Activated T-helper 17 cell treated with anti-CD3 and anti-CD28 coated beads, Interleukin-2, amount 50 U/mL, for 72 hours (primary cell): ENCODE data around the gene SUSD1. TPM values are rescaled to one million over a fixed set of nuclear protein-coding genes. Genes with fewer than 3 reads are reported as not detected.
"Not testable (repeated sequence)": the region's sequence is repeated elsewhere in the genome, so short reads cannot be mapped to it uniquely, and the experiment has no call there.

Experiments used
- ATAC-seq: fragments of 150-1000 bp; cut with Tn5 transposase; replicated peaks from 2 replicates; pipeline ENCODE4 v1.10.0; 2021; ENCODE audit warnings: mild to moderate bottlenecking, moderate library complexity
- H3K27ac Mint-ChIP-seq: one replicate; pipeline ENCODE4 v1.8.0; 2022; ENCODE audit warnings: mixed read lengths
- H3K27me3 Mint-ChIP-seq: one replicate; pipeline ENCODE4 v1.8.0; 2022; ENCODE audit warnings: mixed read lengths
- H3K36me3 Mint-ChIP-seq: one replicate; pipeline ENCODE4 v1.8.0; 2022; ENCODE audit warnings: low read depth, mild to moderate bottlenecking, mixed read lengths
- H3K4me1 Mint-ChIP-seq: one replicate; pipeline ENCODE4 v1.8.0; 2022; ENCODE audit warnings: mixed read lengths
- H3K4me3 Mint-ChIP-seq: one replicate; pipeline ENCODE4 v1.8.0; 2022; ENCODE audit warnings: mild to moderate bottlenecking, mixed read lengths
- H3K9me3 Mint-ChIP-seq: one replicate; pipeline ENCODE4 v1.8.0; 2022; ENCODE audit warnings: mixed read lengths
- total RNA-seq, 2 donors: library from RNA; stranded (reverse); gene quantifications; one replicate each; pipeline ENCODE4 v1.2.3, GENCODE V29; 2022

Gene SUSD1
- total RNA-seq, 2 donors from 2014 or later = 1.8 to 6.3 TPM

DNA sequence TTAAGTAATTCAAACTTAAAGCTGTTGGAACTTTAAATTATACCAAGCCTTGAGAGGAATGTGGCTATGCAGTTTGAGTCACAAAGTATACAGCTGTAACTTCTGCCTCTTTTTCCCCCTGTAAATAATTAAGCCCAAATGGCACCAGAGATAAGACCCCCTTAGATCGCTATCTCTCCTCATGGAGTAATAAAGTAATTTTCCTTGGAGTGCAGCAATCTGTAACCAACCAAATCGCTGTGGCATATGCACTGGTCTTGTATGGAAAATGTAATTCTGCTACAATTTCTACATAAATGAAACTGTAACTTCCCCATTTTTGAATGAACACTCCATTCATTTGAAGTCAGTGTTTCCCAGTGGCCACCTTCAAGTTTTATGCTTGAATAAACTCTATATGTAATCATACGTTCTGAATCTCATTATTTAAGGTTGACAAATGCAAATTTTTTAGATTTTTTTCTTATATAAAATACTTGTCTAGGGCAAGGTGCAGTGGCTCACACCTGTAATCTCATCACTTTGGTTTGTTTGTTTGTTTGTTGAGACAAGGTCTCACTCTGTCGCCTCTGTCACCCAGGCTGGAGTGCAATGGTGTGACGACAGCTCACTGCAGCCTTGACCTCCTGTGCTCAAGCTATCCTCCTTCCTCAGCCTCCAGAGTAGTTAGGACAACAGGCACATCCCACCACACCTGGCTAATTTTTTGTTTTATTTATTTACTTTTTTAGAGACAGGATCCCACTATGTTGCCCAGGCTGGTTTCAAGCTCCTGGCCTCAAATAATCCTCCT is 12.3 kb downstream of the SUSD1 start:
- ATAC-seq = no peak
- Mint-ChIP-seq H3K4me1 (no peaks in the 10 kb centered on the region), H3K9me3 (no peaks in the 10 kb centered on the region), H3K27me3 (no peaks in the 10 kb centered on the region), H3K4me3 (no peak overlapping the region), H3K36me3 (no peaks in the 10 kb centered on the region), H3K27ac (no peak overlapping the region)

DNA sequence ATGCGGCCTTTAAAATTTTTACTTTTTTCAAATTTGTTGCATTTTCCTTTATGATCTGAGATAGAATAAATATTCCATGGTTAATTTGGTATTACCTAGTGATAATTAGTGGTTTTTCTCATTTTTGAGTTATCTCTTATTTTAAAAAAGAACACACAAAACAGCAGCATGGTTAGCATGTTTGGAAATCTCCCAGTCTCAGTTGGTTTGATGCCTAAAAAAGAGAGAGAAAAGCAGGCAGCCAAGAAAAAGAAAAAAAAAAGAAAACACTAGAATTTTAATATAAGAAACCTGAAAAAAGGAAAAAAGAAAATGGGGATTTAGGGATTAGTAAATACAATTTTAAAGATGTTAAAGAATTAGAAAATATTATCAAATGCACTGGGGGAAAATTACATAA is 15.3 kb downstream of the SUSD1 start:
- Mint-ChIP-seq H3K9me3 (no peaks in the 10 kb centered on the region), H3K4me1 (no peaks in the 10 kb centered on the region), H3K4me3 (no peak overlapping the region), H3K27me3 (no peaks in the 10 kb centered on the region), H3K36me3 (peaks cover 8% of the 10 kb centered on the region), H3K27ac (no peak overlapping the region)
- ATAC-seq = no peak

DNA sequence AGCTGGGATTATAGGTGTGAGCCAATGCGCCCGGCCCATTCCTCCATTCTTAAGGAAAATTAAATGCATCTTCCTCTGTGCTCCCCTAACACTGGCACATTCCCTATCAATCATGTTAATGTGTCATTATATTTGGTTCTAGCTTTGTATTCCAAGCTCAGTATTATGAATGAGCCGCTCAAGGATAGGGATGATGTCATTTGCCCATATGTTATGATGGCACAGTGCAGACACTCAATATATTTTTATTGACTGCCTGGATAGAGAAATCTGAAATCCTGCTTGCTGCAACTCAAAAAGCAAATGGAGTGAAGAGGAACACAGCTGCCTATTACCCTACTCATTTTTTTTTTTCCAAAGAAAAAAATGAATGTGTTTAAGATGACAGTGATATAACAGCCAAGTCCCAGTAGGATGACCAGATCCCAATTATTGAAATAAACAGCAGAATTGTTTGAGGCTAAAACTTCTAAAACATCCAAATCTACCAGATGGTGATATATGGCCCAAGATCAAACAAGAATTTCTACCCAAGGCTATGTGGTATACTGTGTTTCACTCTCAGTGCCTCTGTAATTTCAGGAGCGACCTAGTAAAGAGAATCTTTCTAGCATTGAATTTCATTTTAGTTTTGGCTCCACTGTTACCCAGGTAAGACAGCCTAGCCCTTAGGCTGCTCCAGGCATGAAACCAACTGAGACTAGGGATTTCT is 16.3 kb downstream of the SUSD1 start:
- no peak for ATAC-seq

DNA sequence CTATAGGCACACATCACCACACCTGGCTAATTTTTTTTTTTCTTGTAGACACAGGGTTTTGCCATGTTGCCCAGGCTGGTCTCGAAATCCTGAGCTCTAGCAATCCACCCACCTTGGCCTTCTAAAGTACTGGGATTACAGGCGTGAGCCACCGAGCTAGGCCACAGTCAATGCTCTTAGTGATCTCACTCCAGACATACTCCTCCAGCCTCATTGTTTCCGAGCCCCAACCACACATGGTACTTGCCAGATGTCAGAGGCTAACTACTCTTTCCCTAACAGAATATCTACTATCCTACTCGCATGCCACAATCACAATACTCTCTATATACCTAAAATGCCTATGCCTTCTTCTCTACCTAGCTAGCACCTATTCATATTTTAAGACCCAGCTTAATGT is 17.1 kb downstream of the SUSD1 start:
- no peaks in the 10 kb centered on the region for H3K4me1 Mint-ChIP-seq
- no peak for ATAC-seq
- H3K4me3 Mint-ChIP-seq = no peak overlapping the region
- no peak overlapping the region for H3K27ac Mint-ChIP-seq
- no peaks in the 10 kb centered on the region for H3K27me3 Mint-ChIP-seq
- H3K36me3 Mint-ChIP-seq = peaks cover 8% of the 10 kb centered on the region
- no peaks in the 10 kb centered on the region for H3K9me3 Mint-ChIP-seq

More for the DNA sequence above, 16.3 kb downstream of the SUSD1 start:
- H3K27ac Mint-ChIP-seq = no peak overlapping the region
- no peak overlapping the region for H3K4me3 Mint-ChIP-seq
- H3K36me3 Mint-ChIP-seq = peaks cover 8% of the 10 kb centered on the region
- no peaks in the 10 kb centered on the region for H3K4me1 Mint-ChIP-seq
- H3K27me3 Mint-ChIP-seq = no peaks in the 10 kb centered on the region
- H3K9me3 Mint-ChIP-seq = no peaks in the 10 kb centered on the region

DNA sequence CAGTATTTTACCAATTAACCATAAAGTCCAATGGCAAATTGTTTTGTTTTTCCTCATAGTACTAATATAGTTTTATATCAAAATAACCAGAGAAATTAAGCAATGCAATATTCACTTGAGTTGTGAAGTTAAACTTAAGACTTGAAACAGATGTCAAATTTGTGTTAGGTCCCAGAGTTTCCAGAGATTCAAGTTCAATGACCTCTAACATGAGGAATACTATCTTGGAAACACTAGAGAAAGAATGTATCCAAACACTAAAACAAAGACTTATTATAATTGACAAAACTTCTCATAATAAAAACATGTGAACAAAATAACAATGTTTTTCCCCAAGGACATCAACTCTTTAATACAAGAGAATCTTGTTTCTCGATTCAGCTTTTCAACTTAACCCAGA is 18.0 kb downstream of the SUSD1 start:
- Mint-ChIP-seq H3K27me3 (no peaks in the 10 kb centered on the region), H3K4me3 (no peak overlapping the region), H3K36me3 (peaks cover 8% of the 10 kb centered on the region), H3K4me1 (no peaks in the 10 kb centered on the region), H3K9me3 (no peaks in the 10 kb centered on the region), H3K27ac (no peak overlapping the region)
- ATAC-seq = no peak

DNA sequence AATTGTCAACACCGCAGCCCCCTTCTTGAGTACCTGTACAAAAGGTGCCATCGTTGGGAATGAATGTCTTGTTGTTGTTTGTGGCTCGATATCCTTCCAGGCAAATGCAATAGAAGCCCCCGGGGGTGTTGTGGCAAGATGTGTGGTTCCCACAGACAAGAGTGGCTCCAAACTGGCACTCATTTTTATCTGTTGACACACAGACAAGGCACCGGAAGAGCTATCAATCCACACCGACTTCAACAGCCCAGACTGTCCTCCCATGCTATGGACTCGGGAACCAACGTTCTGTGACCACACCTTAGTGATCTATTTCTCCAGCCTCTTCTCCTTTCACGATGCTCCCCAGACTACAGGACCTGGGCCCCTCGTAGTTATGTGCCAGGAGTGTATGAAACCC is 25.9 kb downstream of the SUSD1 start:
- no peaks in the 10 kb centered on the region for H3K9me3 Mint-ChIP-seq
- H3K27me3 Mint-ChIP-seq = no peaks in the 10 kb centered on the region
- no peaks in the 10 kb centered on the region for H3K4me1 Mint-ChIP-seq
- peaks cover 5% of the 10 kb centered on the region for H3K36me3 Mint-ChIP-seq
- peak overlapping the region; percentile 48 for H3K27ac Mint-ChIP-seq
- no peak overlapping the region for H3K4me3 Mint-ChIP-seq
- no peak for ATAC-seq

DNA sequence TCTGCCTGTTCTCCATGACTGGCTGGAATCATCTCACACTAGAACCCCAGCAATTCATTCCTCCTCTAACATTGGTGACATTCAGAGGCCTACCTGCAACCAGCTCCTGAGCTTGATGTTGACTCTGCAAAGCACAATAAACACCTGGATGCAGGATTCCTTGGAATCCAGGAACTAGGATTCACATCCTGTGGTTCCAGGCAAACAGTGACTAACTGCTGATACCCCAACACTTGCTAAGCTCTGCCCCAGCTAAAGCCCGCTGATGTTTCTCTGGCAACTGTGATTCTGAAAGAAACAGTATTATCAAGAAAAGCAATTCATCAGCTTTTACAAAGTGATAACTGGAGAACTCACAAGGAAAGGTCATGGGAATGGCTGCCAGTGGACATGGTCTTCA is 29.2 kb downstream of the SUSD1 start:
- ATAC-seq = no peak
- no peak overlapping the region for H3K27ac Mint-ChIP-seq
- peaks cover 16% of the 10 kb centered on the region for H3K36me3 Mint-ChIP-seq
- no peak overlapping the region for H3K4me3 Mint-ChIP-seq
- H3K4me1 Mint-ChIP-seq = no peaks in the 10 kb centered on the region
- no peaks in the 10 kb centered on the region for H3K27me3 Mint-ChIP-seq
- H3K9me3 Mint-ChIP-seq = no peaks in the 10 kb centered on the region

DNA sequence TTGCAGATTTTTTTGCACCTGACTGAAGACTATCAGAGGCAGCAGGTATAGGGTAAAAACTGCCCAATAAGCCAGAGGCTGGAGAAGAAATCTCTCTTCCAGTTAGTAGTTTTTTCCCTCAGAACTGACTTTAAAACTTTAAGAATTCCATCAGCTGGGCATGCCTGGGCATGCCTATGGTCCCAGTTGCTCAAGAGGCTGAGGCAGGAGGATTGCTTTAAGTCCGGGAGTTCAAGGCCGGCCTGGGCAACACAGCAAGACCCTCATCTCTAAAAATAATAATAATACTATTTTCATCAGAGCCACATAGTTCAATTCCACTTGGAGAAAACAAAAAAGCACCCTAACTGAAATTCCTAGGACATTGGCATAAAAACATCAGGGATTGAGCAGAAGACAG is 30.3 kb downstream of the SUSD1 start:
- Mint-ChIP-seq H3K4me1 (no peaks in the 10 kb centered on the region), H3K4me3 (no peak overlapping the region), H3K27me3 (no peaks in the 10 kb centered on the region), H3K9me3 (no peaks in the 10 kb centered on the region), H3K36me3 (peaks cover 16% of the 10 kb centered on the region), H3K27ac (peak overlapping the region; percentile 38)
- ATAC-seq = no peak

DNA sequence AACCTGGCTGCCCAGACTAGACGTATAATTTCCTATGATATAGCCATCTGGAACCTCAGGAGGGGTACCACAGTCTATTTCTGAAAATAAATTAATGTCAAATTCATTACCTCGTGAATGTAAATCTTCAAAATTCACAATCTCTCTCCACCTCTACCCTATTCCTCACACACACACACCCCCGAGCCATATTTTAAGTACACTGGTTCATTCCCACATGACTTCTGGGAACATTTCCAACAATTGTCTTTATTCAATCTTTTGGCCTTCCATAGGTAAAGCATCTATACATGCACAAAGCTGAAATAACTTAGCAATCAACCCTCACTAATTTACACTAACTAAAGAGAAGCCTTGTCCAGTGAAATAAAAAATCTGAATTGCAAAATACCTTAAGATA is 32.7 kb downstream of the SUSD1 start:
- Mint-ChIP-seq H3K27me3 (no peaks in the 10 kb centered on the region), H3K27ac (no peak overlapping the region), H3K4me3 (no peak overlapping the region), H3K9me3 (no peaks in the 10 kb centered on the region), H3K36me3 (peaks cover 11% of the 10 kb centered on the region), H3K4me1 (no peaks in the 10 kb centered on the region)
- ATAC-seq = no peak

DNA sequence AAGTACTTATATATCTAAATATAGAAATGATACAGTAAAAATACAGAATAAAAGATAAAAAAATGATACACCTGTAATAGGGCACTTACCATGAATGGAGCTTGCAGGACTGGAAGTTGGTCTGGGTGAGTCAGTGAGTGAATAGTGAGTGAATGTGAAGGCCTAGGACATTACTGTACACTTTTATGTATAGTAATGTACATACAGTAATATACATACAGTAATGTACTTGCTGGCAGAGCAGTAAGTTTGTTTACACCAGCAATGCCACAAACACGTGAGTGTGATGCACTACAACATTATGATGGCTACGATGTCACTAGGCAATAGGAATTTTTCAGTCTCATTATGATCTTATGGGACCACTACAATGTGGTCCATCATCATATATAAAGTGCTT is 34.2 kb downstream of the SUSD1 start:
- peak; percentile 19 for ATAC-seq
- Mint-ChIP-seq H3K4me3 (no peak overlapping the region), H3K27ac (no peak overlapping the region), H3K9me3 (no peaks in the 10 kb centered on the region), H3K4me1 (no peaks in the 10 kb centered on the region), H3K27me3 (no peaks in the 10 kb centered on the region), H3K36me3 (peaks cover 11% of the 10 kb centered on the region)

DNA sequence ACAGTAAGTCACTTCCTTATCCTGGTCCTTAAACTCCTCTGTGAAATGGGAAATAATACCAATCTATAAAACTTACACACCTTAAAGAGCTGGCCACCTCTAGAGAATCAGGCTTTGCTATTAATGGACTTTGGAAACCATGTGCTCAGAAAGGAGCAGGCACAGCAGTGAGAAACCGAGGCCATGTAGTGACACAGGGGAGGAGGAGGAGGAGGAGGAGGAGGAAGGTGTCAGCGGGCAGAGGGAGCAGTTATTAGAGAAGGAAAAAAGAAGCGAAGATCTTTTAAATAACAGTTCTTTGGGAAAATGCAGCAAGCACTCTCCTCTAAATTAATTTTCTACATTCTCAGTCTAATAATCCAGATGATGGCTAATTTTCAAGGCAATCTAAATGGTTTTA is 38.0 kb downstream of the SUSD1 start:
- no peaks in the 10 kb centered on the region for H3K27me3 Mint-ChIP-seq
- H3K4me1 Mint-ChIP-seq = no peaks in the 10 kb centered on the region
- no peaks in the 10 kb centered on the region for H3K9me3 Mint-ChIP-seq
- no peak overlapping the region for H3K27ac Mint-ChIP-seq
- H3K4me3 Mint-ChIP-seq = no peak overlapping the region
- H3K36me3 Mint-ChIP-seq = no peaks in the 10 kb centered on the region
- ATAC-seq = no peak

DNA sequence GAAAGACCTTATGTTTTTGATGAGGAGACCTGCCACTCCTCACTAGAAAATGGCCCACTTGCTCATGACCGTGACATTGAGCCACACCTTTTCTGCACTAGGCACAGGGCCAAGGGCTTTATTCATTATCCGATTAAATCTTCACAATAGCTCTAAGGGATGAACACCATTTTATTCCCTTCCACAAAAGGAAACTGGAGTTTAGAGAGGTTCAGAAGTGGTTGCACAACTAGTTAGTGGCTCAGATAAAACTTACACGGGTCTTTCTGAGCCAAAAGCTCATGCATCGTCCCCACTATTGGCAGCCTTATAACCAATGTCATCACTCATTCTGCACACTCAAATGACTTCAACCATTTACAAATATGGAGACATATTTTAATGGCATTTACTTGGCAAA is 39.4 kb downstream of the SUSD1 start:
- no peak for ATAC-seq
- no peaks in the 10 kb centered on the region for H3K4me1 Mint-ChIP-seq
- no peak overlapping the region for H3K4me3 Mint-ChIP-seq
- no peaks in the 10 kb centered on the region for H3K27me3 Mint-ChIP-seq
- H3K36me3 Mint-ChIP-seq = no peaks in the 10 kb centered on the region
- H3K27ac Mint-ChIP-seq = no peak overlapping the region
- H3K9me3 Mint-ChIP-seq = no peaks in the 10 kb centered on the region

DNA sequence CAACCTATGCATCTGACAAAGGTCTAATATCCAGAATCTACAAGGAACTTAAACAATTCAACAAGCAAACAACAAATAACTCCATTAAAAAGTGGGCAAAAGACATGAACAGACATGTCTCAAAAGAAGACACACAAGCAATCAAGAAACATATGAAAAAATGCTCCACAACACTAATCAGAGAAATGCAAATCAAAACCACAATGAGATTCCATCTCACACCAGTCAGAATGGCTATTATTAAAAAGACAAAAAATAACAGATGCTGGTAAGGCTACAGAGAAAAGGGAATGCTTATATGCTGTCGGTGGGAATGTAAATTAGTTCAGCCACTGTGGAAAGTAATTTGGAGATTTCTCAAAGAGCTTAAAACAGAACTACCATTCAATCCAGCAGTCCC is 41.3 kb downstream of the SUSD1 start:
- H3K27me3 Mint-ChIP-seq = not testable (repeated sequence)

DNA sequence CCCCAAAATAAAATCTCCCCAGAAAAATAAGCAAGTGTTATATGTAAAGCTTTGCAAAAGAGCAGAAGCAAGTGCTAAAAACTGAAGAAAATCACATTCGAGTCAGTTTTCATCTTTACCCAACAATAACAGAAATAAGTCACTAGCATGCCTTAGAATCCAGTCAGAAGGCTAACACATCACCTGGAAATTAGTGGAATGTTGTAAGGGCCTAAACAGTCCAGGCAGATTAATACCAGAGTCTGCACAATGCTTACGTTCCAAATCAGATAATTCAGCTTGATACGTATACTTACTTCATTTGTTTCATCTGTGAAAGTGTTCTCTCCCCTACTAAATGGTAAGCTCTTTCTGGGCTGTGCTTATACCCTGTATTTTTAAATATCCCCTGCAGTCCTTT is 42.7 kb downstream of the SUSD1 start:
- Mint-ChIP-seq H3K27me3 (no peaks in the 10 kb centered on the region), H3K27ac (no peak overlapping the region), H3K9me3 (no peaks in the 10 kb centered on the region), H3K4me1 (no peaks in the 10 kb centered on the region), H3K36me3 (no peaks in the 10 kb centered on the region), H3K4me3 (no peak overlapping the region)
- no peak for ATAC-seq

More for the DNA sequence above, 41.3 kb downstream of the SUSD1 start:
- not testable (repeated sequence) for H3K36me3 Mint-ChIP-seq, H3K4me1 Mint-ChIP-seq, H3K9me3 Mint-ChIP-seq, H3K4me3 Mint-ChIP-seq, ATAC-seq, H3K27ac Mint-ChIP-seq

DNA sequence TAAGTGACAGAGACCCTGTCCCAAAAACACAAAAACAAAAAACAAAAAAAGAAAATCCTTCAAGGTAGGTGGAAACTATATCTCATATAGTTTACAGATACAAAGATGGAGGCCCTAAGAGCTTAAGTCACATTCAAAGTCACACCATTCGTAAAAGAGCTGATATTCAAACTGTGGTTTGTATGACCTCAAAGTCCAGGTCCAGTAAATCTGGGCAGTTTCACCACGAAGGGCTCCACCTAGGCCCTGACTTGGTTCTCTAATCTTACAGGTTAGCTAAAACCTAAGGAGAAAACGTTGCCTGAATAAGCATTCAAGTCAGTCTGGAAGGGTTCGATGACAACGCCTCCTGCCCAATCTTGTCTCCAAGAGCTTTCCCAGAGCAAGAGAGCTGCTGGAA is 44.1 kb downstream of the SUSD1 start:
- ATAC-seq = no peak
- no peak overlapping the region for H3K4me3 Mint-ChIP-seq
- no peaks in the 10 kb centered on the region for H3K36me3 Mint-ChIP-seq
- no peaks in the 10 kb centered on the region for H3K27me3 Mint-ChIP-seq
- no peaks in the 10 kb centered on the region for H3K4me1 Mint-ChIP-seq
- no peaks in the 10 kb centered on the region for H3K9me3 Mint-ChIP-seq
- H3K27ac Mint-ChIP-seq = no peak overlapping the region
